Activated B cell treated with CpG ODN at 0.5 μM for 24 hours (primary cell): ENCODE results near the gene PCNX2. TPM values are rescaled to one million over a fixed set of nuclear protein-coding genes. Genes with fewer than 3 reads are reported as not detected.

ENCODE experiments used
- ATAC-seq: fragments of 200-7000 bp; cut with Tn5 transposase; one replicate; pipeline ENCODE4 v1.10.0; 2021; ENCODE audit warnings: low read depth, mild to moderate bottlenecking, moderate library complexity
- CTCF ChIA-PET: fragments of 350-600 bp; sonication (Branson Sonifier 250); formaldehyde crosslinking; loops from one replicate; lab custom pipeline; 2021; ENCODE audit warnings: antibody characterized with exemption; lab: Charles Lee
- POLR2A ChIA-PET: fragments of 350-600 bp; sonication (Branson Sonifier 250); formaldehyde crosslinking; loops from one replicate; lab custom pipeline; 2021; ENCODE audit warnings: antibody characterized with exemption; lab: Charles Lee
- DNase-seq: peaks from one replicate; pipeline ENCODE4 v3.0.0; 2022
- H3K27ac Mint-ChIP-seq: one replicate; pipeline ENCODE4 v1.8.0; 2020; ENCODE audit warnings: mixed read lengths
- H3K27me3 Mint-ChIP-seq: one replicate; pipeline ENCODE4 v1.8.0; 2021; ENCODE audit warnings: mixed read lengths
- H3K36me3 Mint-ChIP-seq: one replicate; pipeline ENCODE4 v1.8.0; 2021; ENCODE audit warnings: low read depth, mixed read lengths
- H3K4me1 Mint-ChIP-seq: one replicate; pipeline ENCODE4 v1.8.0; 2021; ENCODE audit warnings: mixed read lengths
- H3K4me3 Mint-ChIP-seq: one replicate; pipeline ENCODE4 v1.8.0; 2020; ENCODE audit warnings: mild to moderate bottlenecking, mixed read lengths
- H3K9me3 Mint-ChIP-seq: one replicate; pipeline ENCODE4 v1.8.0; 2020; ENCODE audit warnings: mixed read lengths
- intact Hi-C: fragments of 100-400 bp; cut with micrococcal nuclease; formaldehyde crosslinking; loops from one replicate; pipeline ENCODE4 v1.15.1; 2024
- total RNA-seq: library from RNA; stranded (reverse); gene quantifications from 2 replicates; pipeline ENCODE4 v1.2.3, GENCODE V29; 2022
- TF ChIP-seq, protein P1 (sequence below): fragments of 200-600 bp; IDR thresholded peaks from one replicate; pipeline ENCODE4 v1.8.0; 2022; ENCODE audit warnings: antibody characterized with exemption, mild to moderate bottlenecking

PCNX2 gene
- total RNA-seq, 1 donor from 2014 or later = 20.4 TPM

DNA sequence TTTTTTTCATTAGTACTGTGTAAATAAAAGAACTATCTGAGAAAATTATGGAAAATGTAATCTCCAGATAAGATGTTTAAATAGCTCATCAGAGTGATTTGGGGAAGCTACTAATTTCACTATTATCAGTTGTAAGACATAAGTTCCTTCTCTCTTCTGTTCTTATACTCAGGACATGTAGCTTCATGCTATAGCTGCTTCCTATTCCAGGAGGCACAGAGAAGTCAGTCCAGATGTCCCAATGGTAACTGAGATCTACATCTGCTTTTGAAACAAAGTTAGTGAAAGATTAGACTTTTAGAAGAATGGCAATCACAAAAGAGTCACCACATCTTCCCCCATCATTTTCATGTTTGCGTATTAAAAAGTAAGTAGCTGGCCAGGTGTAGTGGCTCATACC is 37.6 kb upstream of the PCNX2 start:
- H3K27me3 Mint-ChIP-seq = peaks cover 15% of the 10 kb centered on the region
- H3K4me1 Mint-ChIP-seq = peaks cover 5% of the 10 kb centered on the region
- H3K36me3 Mint-ChIP-seq = no peaks in the 10 kb centered on the region
- TF ChIP-seq, protein P1, sequence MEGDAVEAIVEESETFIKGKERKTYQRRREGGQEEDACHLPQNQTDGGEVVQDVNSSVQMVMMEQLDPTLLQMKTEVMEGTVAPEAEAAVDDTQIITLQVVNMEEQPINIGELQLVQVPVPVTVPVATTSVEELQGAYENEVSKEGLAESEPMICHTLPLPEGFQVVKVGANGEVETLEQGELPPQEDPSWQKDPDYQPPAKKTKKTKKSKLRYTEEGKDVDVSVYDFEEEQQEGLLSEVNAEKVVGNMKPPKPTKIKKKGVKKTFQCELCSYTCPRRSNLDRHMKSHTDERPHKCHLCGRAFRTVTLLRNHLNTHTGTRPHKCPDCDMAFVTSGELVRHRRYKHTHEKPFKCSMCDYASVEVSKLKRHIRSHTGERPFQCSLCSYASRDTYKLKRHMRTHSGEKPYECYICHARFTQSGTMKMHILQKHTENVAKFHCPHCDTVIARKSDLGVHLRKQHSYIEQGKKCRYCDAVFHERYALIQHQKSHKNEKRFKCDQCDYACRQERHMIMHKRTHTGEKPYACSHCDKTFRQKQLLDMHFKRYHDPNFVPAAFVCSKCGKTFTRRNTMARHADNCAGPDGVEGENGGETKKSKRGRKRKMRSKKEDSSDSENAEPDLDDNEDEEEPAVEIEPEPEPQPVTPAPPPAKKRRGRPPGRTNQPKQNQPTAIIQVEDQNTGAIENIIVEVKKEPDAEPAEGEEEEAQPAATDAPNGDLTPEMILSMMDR = no peak
- intact Hi-C loops = no loop called here
- H3K4me3 Mint-ChIP-seq = no peak overlapping the region
- no peaks in the 10 kb centered on the region for H3K9me3 Mint-ChIP-seq
- ATAC-seq (no peak), DNase-seq (no peak)
- H3K27ac Mint-ChIP-seq = no peak overlapping the region
- ChIA-PET CTCF (interaction anchor here (1.1 kb wide), 1 partner anchor 29 kb away, joined by 3 read pairs; no protein-coding TSS in a partner anchor), POLR2A (no interaction called here)

DNA sequence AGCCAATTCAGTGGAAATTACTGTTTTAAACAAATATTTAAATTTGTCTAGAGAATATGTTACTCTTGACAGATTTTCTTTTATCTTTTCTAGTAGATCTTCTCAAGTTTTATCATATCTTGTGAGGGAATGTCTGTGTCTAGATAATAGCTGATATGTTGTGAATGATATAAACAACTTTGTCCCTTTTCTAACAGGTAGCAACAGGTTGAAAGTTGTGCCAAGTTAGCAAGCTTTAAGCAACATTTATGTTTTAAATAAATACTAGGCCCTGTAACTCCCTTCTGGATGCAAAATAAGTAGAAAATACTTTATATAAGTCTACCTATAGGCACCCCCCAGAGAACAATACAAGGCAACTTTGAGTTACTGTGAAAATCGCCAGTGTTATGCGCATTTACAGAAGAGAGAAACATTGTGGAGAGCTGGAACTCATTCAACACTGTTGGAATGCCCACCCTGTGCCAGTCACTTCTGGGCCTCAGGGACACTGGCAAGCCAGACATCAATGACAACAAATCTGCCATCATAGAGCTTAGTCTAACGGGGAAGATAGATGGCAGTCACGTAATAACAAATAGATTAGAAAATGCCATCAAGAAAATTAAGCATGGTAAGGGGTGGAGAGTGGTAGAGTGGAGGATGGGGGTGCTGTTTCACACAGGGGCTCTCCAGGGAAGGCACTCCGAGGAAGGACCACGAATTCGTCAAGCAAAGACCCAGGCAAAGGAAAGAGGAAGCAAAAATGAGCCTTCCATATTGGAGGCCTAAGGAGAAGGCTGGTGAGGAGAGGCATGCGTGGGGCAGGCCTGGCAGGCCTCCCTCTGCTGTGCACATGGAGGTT is 36.4 kb upstream of the PCNX2 start:
- DNase-seq (no peak), ATAC-seq (no peak)
- intact Hi-C loops = no loop called here
- H3K27me3 Mint-ChIP-seq = peaks cover 10% of the 10 kb centered on the region
- H3K4me1 Mint-ChIP-seq = peaks cover 8% of the 10 kb centered on the region
- no peaks in the 10 kb centered on the region for H3K36me3 Mint-ChIP-seq
- CTCF ChIA-PET = no interaction called here
- H3K27ac Mint-ChIP-seq = no peak overlapping the region
- no peaks in the 10 kb centered on the region for H3K9me3 Mint-ChIP-seq
- POLR2A ChIA-PET = no interaction called here
- TF ChIP-seq, protein P1 = no peak
- no peak overlapping the region for H3K4me3 Mint-ChIP-seq

DNA sequence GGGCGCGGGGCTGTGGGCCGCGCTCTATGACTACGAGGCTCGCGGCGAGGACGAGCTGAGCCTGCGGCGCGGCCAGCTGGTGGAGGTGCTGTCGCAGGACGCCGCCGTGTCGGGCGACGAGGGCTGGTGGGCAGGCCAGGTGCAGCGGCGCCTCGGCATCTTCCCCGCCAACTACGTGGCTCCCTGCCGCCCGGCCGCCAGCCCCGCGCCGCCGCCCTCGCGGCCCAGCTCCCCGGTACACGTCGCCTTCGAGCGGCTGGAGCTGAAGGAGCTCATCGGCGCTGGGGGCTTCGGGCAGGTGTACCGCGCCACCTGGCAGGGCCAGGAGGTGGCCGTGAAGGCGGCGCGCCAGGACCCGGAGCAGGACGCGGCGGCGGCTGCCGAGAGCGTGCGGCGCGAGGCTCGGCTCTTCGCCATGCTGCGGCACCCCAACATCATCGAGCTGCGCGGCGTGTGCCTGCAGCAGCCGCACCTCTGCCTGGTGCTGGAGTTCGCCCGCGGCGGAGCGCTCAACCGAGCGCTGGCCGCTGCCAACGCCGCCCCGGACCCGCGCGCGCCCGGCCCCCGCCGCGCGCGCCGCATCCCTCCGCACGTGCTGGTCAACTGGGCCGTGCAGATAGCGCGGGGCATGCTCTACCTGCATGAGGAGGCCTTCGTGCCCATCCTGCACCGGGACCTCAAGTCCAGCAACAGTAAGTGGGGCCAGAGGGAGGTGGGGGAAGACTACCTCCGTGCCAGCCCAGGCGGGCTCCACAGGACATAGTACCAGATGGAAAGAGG is 32.8 kb upstream of the PCNX2 start:
- CTCF ChIA-PET = interaction anchor here (1.1 to 1.2 kb wide), 2 partner anchors 20 to 24 kb away, joined by 5 read pairs; no protein-coding TSS in a partner anchor
- POLR2A ChIA-PET = no interaction called here

DNA sequence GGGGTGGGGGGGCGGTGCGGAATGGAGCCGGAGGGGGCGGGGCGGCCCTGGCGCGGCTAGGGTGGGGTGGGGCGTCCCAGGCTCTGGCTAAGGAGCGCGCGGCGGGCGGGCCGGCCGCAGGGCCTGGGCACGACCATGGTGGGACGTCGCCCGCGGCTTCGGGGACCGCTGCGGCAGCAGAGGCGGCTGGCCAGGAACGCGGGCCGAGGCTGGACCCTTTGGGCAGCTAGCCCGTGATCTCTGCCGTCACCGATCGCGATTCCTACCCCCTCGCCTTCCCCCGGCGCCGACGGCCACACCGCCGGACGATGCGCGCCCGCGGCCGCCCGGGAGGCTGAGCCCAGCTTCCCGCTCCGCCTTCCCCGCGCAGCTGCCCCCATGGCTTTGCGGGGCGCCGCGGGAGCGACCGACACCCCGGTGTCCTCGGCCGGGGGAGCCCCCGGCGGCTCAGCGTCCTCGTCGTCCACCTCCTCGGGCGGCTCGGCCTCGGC is 32.2 kb upstream of the PCNX2 start, which contains the start of gene MAP3K21:
MAP3K21 (plus strand) TSS at position 74 of the 491 bp plus-strand sequence; CDS start at position 379, 305 bp downstream.
- Mint-ChIP-seq H3K27me3 (no peaks in the 10 kb centered on the region), H3K9me3 (no peaks in the 10 kb centered on the region), H3K4me3 (peak within 1 kb of the TSS; percentile 82), H3K4me1 (peaks cover 11% of the 10 kb centered on the region), H3K36me3 (no peaks in the 10 kb centered on the region), H3K27ac (peak within 1 kb of the TSS; percentile 53)
- TF ChIP-seq, protein P1 = no peak
- ChIA-PET POLR2A (no interaction called here), CTCF (interaction anchor here (1.1 to 1.2 kb wide), 2 partner anchors 20 to 23 kb away, joined by 5 read pairs; no protein-coding TSS in a partner anchor)
- DNase-seq (no peak), ATAC-seq (no peak)
- intact Hi-C loops = loop anchor here (1.0 kb wide), 2 partner anchors 32 to 377 kb away; partner anchors contain the start of genes NTPCR and PCNX2

More for the DNA sequence above, 32.8 kb upstream of the PCNX2 start:
- no peaks in the 10 kb centered on the region for H3K36me3 Mint-ChIP-seq
- TF ChIP-seq, protein P1 = no peak
- no peaks in the 10 kb centered on the region for H3K9me3 Mint-ChIP-seq
- no peaks in the 10 kb centered on the region for H3K27me3 Mint-ChIP-seq
- peaks cover 11% of the 10 kb centered on the region for H3K4me1 Mint-ChIP-seq
- DNase-seq (peak; percentile 47), ATAC-seq (no peak)
- intact Hi-C loops = no loop called here
- peak overlapping the region; percentile 68 for H3K4me3 Mint-ChIP-seq
- H3K27ac Mint-ChIP-seq = no peak overlapping the region
